ENCODE data around the gene ZNF766. TPM values are rescaled to one million over a fixed set of nuclear protein-coding genes. Genes with fewer than 3 reads are reported as not detected.
A peak's percentile ranks its signal among the peaks of the same experiment; 100 is the strongest.

ZNF766 gene
- total RNA-seq, 1 donor from 2014 or later: 16.4 TPM

GRCh38 chr19:52224211-52224610, 45.2 kb upstream of the ZNF766 start:
- DNase-seq (ENCODE audit: low spot score): no peak
- TF ChIP-seq, protein P1, sequence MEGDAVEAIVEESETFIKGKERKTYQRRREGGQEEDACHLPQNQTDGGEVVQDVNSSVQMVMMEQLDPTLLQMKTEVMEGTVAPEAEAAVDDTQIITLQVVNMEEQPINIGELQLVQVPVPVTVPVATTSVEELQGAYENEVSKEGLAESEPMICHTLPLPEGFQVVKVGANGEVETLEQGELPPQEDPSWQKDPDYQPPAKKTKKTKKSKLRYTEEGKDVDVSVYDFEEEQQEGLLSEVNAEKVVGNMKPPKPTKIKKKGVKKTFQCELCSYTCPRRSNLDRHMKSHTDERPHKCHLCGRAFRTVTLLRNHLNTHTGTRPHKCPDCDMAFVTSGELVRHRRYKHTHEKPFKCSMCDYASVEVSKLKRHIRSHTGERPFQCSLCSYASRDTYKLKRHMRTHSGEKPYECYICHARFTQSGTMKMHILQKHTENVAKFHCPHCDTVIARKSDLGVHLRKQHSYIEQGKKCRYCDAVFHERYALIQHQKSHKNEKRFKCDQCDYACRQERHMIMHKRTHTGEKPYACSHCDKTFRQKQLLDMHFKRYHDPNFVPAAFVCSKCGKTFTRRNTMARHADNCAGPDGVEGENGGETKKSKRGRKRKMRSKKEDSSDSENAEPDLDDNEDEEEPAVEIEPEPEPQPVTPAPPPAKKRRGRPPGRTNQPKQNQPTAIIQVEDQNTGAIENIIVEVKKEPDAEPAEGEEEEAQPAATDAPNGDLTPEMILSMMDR (IDR thresholded peaks at IDR 0.05; ENCODE audit: unreplicated experiment): no peak
- peaks cover 78% of the 10 kb centered on the region for H3K36me3 Mint-ChIP-seq (ENCODE audit: low read depth, unreplicated experiment)
- H3K4me3 Mint-ChIP-seq (ENCODE audit: unreplicated experiment): no peak overlapping the region
- no peaks in the 10 kb centered on the region for H3K4me1 Mint-ChIP-seq (ENCODE audit: unreplicated experiment)
- H3K27me3 Mint-ChIP-seq (ENCODE audit: unreplicated experiment): peaks cover 12% of the 10 kb centered on the region
- H3K9me3 Mint-ChIP-seq (ENCODE audit: unreplicated experiment): no peaks in the 10 kb centered on the region
- H3K27ac Mint-ChIP-seq (ENCODE audit: unreplicated experiment): no peak overlapping the region

- Mint-ChIP-seq H3K4me3 (ENCODE audit: unreplicated experiment) (peak overlapping the region; percentile 5), H3K27me3 (ENCODE audit: unreplicated experiment) (peaks cover 5% of the 10 kb centered on the region), H3K27ac (ENCODE audit: unreplicated experiment) (no peak overlapping the region), H3K36me3 (ENCODE audit: low read depth, unreplicated experiment) (peaks cover 62% of the 10 kb centered on the region), H3K9me3 (ENCODE audit: unreplicated experiment) (no peaks in the 10 kb centered on the region), H3K4me1 (ENCODE audit: unreplicated experiment) (no peaks in the 10 kb centered on the region)
- no peak for DNase-seq (ENCODE audit: low spot score)
- TF ChIP-seq, protein P1 (IDR thresholded peaks at IDR 0.05; ENCODE audit: unreplicated experiment): no peak
Measured at GRCh38 chr19:52226652-52227051, 42.7 kb upstream of the ZNF766 start.

DNA sequence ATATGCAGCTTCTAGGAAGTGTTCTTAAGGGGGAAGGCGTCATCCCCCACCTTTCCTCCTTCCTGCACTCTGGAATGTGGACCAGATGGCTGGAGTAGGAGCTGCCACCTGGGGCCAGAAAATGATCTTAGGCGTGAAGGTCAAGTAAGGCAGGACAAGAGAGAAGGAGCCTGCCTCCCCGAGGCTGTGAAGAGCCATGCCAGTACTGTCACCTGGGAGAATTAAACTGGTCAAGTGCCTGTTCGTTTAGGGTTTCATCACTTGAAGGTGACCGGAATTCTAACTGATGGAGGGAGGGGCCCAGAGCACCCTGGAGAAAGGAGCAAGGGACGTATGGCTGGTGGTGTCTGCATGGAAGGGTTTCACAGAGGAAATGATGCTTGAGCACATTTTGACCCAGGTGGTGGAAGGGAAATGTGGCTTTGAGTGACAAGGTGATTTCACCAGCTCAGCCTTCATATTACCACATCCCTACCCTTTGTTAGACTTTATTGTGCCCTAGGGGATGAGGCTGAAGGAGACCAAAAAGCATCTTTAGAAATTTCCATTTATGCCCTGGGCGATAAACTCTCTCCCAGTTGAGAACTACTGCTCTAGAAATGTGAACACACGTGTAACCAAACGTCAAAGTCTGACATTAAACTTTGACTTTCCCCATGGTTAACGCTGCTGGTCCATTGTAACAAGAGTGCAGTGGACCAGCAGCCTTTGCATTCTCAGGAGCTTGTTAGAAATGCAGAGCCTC, 42.0 kb upstream of the ZNF766 start:
- TF ChIP-seq, protein P1 (IDR thresholded peaks at IDR 0.05; ENCODE audit: unreplicated experiment): no peak
- Mint-ChIP-seq H3K4me1 (ENCODE audit: unreplicated experiment) (no peaks in the 10 kb centered on the region), H3K27ac (ENCODE audit: unreplicated experiment) (peak overlapping the region; percentile 17), H3K4me3 (ENCODE audit: unreplicated experiment) (peak overlapping the region; percentile 60), H3K27me3 (ENCODE audit: unreplicated experiment) (peaks cover 5% of the 10 kb centered on the region), H3K9me3 (ENCODE audit: unreplicated experiment) (no peaks in the 10 kb centered on the region), H3K36me3 (ENCODE audit: low read depth, unreplicated experiment) (peaks cover 61% of the 10 kb centered on the region)
- no peak for DNase-seq (ENCODE audit: low spot score)

DNA sequence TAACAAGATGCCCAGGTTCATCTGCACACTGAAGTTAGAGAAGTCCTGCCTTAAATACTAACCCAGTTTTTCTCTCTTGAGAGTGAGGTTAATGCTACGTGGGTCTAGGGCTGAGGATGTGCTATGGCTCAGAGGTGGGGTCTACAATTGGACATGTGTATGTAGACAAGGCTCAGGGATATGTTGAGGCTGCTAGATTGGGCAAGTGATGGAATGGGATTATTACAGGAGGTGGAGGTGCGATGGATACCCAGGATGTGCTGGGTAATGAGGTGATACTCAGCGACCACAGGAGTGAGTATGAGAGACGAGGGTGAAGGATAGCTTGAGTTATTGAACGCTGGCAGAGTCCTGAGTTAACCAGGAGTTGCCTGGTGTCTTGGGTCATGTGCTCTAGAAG, 41.4 kb upstream of the ZNF766 start:
- Mint-ChIP-seq H3K27me3 (ENCODE audit: unreplicated experiment) (peaks cover 5% of the 10 kb centered on the region), H3K36me3 (ENCODE audit: low read depth, unreplicated experiment) (peaks cover 55% of the 10 kb centered on the region), H3K27ac (ENCODE audit: unreplicated experiment) (no peak overlapping the region), H3K4me1 (ENCODE audit: unreplicated experiment) (no peaks in the 10 kb centered on the region), H3K4me3 (ENCODE audit: unreplicated experiment) (peak overlapping the region; percentile 11), H3K9me3 (ENCODE audit: unreplicated experiment) (no peaks in the 10 kb centered on the region)
- TF ChIP-seq, protein P1 (IDR thresholded peaks at IDR 0.05; ENCODE audit: unreplicated experiment): no peak
- no peak for DNase-seq (ENCODE audit: low spot score)

DNA sequence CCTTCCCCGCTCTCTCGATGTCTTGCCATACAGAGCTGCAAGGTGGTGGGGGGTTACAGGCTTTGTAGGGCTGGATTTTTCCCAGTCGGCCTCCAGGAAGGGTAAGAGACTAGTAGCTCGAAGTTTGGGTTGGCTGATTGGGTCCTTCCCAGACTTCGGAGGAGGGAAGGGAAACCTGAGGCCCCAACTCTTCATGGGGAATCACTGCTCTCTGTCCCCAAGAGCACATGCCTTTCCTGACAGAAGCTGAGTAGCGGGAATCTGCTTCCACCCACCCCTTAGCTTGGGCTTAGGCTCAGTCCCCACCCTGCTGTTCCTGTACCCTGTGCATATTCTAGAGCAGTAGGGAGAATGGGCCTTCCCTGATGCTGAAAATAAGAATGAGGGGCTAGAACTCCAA, 39.9 kb upstream of the ZNF766 start:
- Mint-ChIP-seq H3K27ac (ENCODE audit: unreplicated experiment) (no peak overlapping the region), H3K27me3 (ENCODE audit: unreplicated experiment) (peaks cover 4% of the 10 kb centered on the region), H3K4me1 (ENCODE audit: unreplicated experiment) (no peaks in the 10 kb centered on the region), H3K9me3 (ENCODE audit: unreplicated experiment) (no peaks in the 10 kb centered on the region), H3K4me3 (ENCODE audit: unreplicated experiment) (peak overlapping the region; percentile 37), H3K36me3 (ENCODE audit: low read depth, unreplicated experiment) (peaks cover 41% of the 10 kb centered on the region)
- DNase-seq (ENCODE audit: low spot score): no peak
- TF ChIP-seq, protein P1 (IDR thresholded peaks at IDR 0.05; ENCODE audit: unreplicated experiment): no peak
